ENCODE measurements around the gene GINS3.
A peak's percentile ranks its signal among the peaks of the same experiment; 100 is the strongest.

GINS3 gene

GRCh38 chr16:58343562-58343961 lies 48.7 kb upstream of the GINS3 start:
- Histone ChIP-seq H3K4me3 (ENCODE audit: low read depth, low read length) (no peak overlapping the region), H3K27ac (ENCODE audit: extremely low read depth, low read depth, low read length) (no peak overlapping the region), H3K9me3 (ENCODE audit: control insufficient read depth, insufficient read depth, low read depth, low read length) (no peaks in the 10 kb centered on the region), H3K36me3 (ENCODE audit: control insufficient read depth in 2 of 2, insufficient read depth in 1 of 2, low read length in 2 of 2) (no peaks in the 10 kb centered on the region), H3K4me1 (ENCODE audit: control insufficient read depth, insufficient read depth, low read length) (no peaks in the 10 kb centered on the region)
- CTCF ChIA-PET, result interaction anchor here (4.5 kb wide), 1 partner anchor 143 kb away, joined by 19 read pairs; no protein-coding TSS in a partner anchor
- no peak for TF ChIP-seq ZNF558 (tag by site-specific recombination; IDR thresholded peaks at IDR 0.05)
- no peak for TF ChIP-seq RBAK (tag by site-specific recombination; IDR thresholded peaks at IDR 0.05)
- no peak for TF ChIP-seq ZNF768 (tag by site-specific recombination; IDR thresholded peaks at IDR 0.05)
- no peak for TF ChIP-seq ZFP37 (tag by site-specific recombination; IDR thresholded peaks at IDR 0.05)
- POLR2A ChIA-PET, result no interaction called here

- Histone ChIP-seq H3K36me3 (ENCODE audit: control insufficient read depth in 2 of 2, insufficient read depth in 1 of 2, low read length in 2 of 2) (no peaks in the 10 kb centered on the region), H3K4me3 (ENCODE audit: low read depth, low read length) (no peak overlapping the region), H3K9me3 (ENCODE audit: control insufficient read depth, insufficient read depth, low read depth, low read length) (no peaks in the 10 kb centered on the region), H3K27ac (ENCODE audit: extremely low read depth, low read depth, low read length) (no peak overlapping the region), H3K4me1 (ENCODE audit: control insufficient read depth, insufficient read depth, low read length) (no peaks in the 10 kb centered on the region)
- ChIA-PET CTCF (interaction anchor here (0.7 to 1.0 kb wide), 2 partner anchors 9 to 25 kb away, joined by 3 read pairs; no protein-coding TSS in a partner anchor), POLR2A (no interaction called here)
- no peak for TF ChIP-seq BCL6B (tag by site-specific recombination; IDR thresholded peaks at IDR 0.05)
- TF ChIP-seq ZNF654 (tag by site-specific recombination; IDR thresholded peaks at IDR 0.05; ENCODE audit: low read depth), result 0 out of 2 replicates have a peak, but pooled peaks have one; percentile 25
These were observed 46.5 kb upstream of the GINS3 start for GRCh38 chr16:58345574-58346354.

- CTCF ChIA-PET, result interaction anchor here (1.1 kb wide), 1 partner anchor 141 kb away, joined by 4 read pairs; no protein-coding TSS in a partner anchor
- H3K4me3 ChIP-seq (ENCODE audit: low read depth, low read length), result no peak overlapping the region
These were observed 45.4 kb upstream of the GINS3 start for GRCh38 chr16:58346831-58347371.

GRCh38 chr16:58348986-58349385 lies 43.3 kb upstream of the GINS3 start:
- ChIA-PET CTCF (interaction anchor here (0.6 to 2.8 kb wide), 2 partner anchors 12 to 15 kb away, joined by 4 to 14 read pairs; no protein-coding TSS in a partner anchor), POLR2A (no interaction called here)
- TF ChIP-seq ZNF501 (tag by site-specific recombination; IDR thresholded peaks at IDR 0.05) (no peak), ZNF629 (tag by site-specific recombination; IDR thresholded peaks at IDR 0.05) (no peak)
- Histone ChIP-seq H3K9me3 (ENCODE audit: control insufficient read depth, insufficient read depth, low read depth, low read length) (no peaks in the 10 kb centered on the region), H3K36me3 (ENCODE audit: control insufficient read depth in 2 of 2, insufficient read depth in 1 of 2, low read length in 2 of 2) (no peaks in the 10 kb centered on the region), H3K4me3 (ENCODE audit: low read depth, low read length) (no peak overlapping the region), H3K4me1 (ENCODE audit: control insufficient read depth, insufficient read depth, low read length) (no peaks in the 10 kb centered on the region), H3K27ac (ENCODE audit: extremely low read depth, low read depth, low read length) (no peak overlapping the region)

More at GRCh38 chr16:58346831-58347371, 45.4 kb upstream of the GINS3 start:
- Histone ChIP-seq H3K4me1 (ENCODE audit: control insufficient read depth, insufficient read depth, low read length) (no peaks in the 10 kb centered on the region), H3K9me3 (ENCODE audit: control insufficient read depth, insufficient read depth, low read depth, low read length) (no peaks in the 10 kb centered on the region), H3K36me3 (ENCODE audit: control insufficient read depth in 2 of 2, insufficient read depth in 1 of 2, low read length in 2 of 2) (no peaks in the 10 kb centered on the region), H3K27ac (ENCODE audit: extremely low read depth, low read depth, low read length) (no peak overlapping the region)
- TF ChIP-seq ZNF416 (tag by site-specific recombination; IDR thresholded peaks at IDR 0.05), result no peak
- TF ChIP-seq ZNF341 (tag by site-specific recombination; IDR thresholded peaks at IDR 0.05; ENCODE audit: low read depth), result no peak
- no peak for TF ChIP-seq ZNF626 (tag by site-specific recombination; IDR thresholded peaks at IDR 0.05)
- no peak for TF ChIP-seq ZNF571 (tag by site-specific recombination; IDR thresholded peaks at IDR 0.05)
- no peak for TF ChIP-seq ZNF560 (tag by site-specific recombination; IDR thresholded peaks at IDR 0.05; ENCODE audit: borderline replicate concordance)
- no peak for TF ChIP-seq KLF16 (tag by site-specific recombination; IDR thresholded peaks at IDR 0.05)
- TF ChIP-seq ZNF18 (tag by site-specific recombination; IDR thresholded peaks at IDR 0.05), result no peak
- TF ChIP-seq KLF8 (tag by site-specific recombination; IDR thresholded peaks at IDR 0.05), result no peak
- no peak for TF ChIP-seq YY1 (tag by site-specific recombination; IDR thresholded peaks at IDR 0.05)
- no peak for TF ChIP-seq ZNF776 (tag by site-specific recombination; IDR thresholded peaks at IDR 0.05; ENCODE audit: borderline replicate concordance)
- POLR2A ChIA-PET, result no interaction called here

Data from HEK293 (cell line).